ENCODE data around the gene TEX13A. TPM values are rescaled to one million over a fixed set of nuclear protein-coding genes. Genes with fewer than 3 reads are reported as not detected.
A peak's percentile ranks its signal among the peaks of the same experiment; 100 is the strongest.

The TEX13A gene
- total and polyA plus RNA-seq, 10 of the 15 experiments (the other 5 are each of a cell fraction or from before 2014, with no cell fraction given): not detected

GRCh38 chrX:105210258-105210657 is 10.2 kb downstream of the TEX13A start:
- intact Hi-C loops (cut with micrococcal nuclease; ENCODE audit: unreplicated experiment) (no loop called here), in situ Hi-C loops (cut with MboI) (no loop called here)
- ATAC-seq: peak; percentile 36; the same call in 1 of the 3 replicates
- WGBS (ENCODE audit: insufficient coverage, insufficient replicate concordance, low lambda C conversion rate, missing lambda C conversion rate): 18% methylated on average over 2 of the region's 2 CpGs
- H3K9me3 ChIP-seq (replicated peaks; ENCODE audit: control insufficient read depth, insufficient read depth, low read length): no peaks in the 10 kb centered on the region
- H3K79me2 ChIP-seq (ENCODE audit: control insufficient read depth, insufficient read depth, low read length): no peaks in the 10 kb centered on the region
- ChIA-PET RAD21 (ENCODE audit: unreplicated experiment) (no interaction called here), POLR2A (no interaction called here), SMC1A (ENCODE audit: uncharacterized antibody, unreplicated experiment) (no interaction called here), CTCF (interaction anchor here (0.8 kb wide), 1 partner anchor 20 kb away, joined by 5 read pairs; no protein-coding TSS in a partner anchor)
- no peak overlapping the region for H2AFZ ChIP-seq (ENCODE audit: control insufficient read depth, low read depth, low read length)
- TF ChIP-seq CTCF (IDR thresholded peaks at IDR 0.05 in 2 of 3, conservative IDR thresholded peaks at IDR 0.05 in 1 of 3; ENCODE audit: control insufficient read depth in 2 of 3, extremely low read depth in 1 of 3, insufficient read depth in 1 of 3, low read depth in 3 of 3, low read length in 3 of 3): peak in 2 of 3 experiments; percentile 12 to 16; a peak in 2 of 6 replicates
- no peak for TF ChIP-seq SKIL (IDR thresholded peaks at IDR 0.05; ENCODE audit: low read depth, poor library complexity, severe bottlenecking)
- no peak for TF ChIP-seq ZNF687 (IDR thresholded peaks at IDR 0.05)
- no peak for TF ChIP-seq NR2C2 (IDR thresholded peaks at IDR 0.05; ENCODE audit: borderline replicate concordance, control insufficient read depth, insufficient read length, low read depth)
- no peak for TF ChIP-seq YBX1 (IDR thresholded peaks at IDR 0.05)
- no peak overlapping the region for H3K27ac ChIP-seq (ENCODE audit: control insufficient read depth, insufficient read depth)
- no peak overlapping the region for H3K4me2 ChIP-seq (ENCODE audit: control insufficient read depth, insufficient read depth)
- no TSS peak for BruUV-seq (replicated peaks)
- no peaks in the 10 kb centered on the region for H3K4me1 ChIP-seq (ENCODE audit: control insufficient read depth, insufficient read depth, low read length)
- no peak for FAIRE-seq
- DNase-seq (ENCODE audit: low read depth, low spot score): no peak
- H3K36me3 ChIP-seq (ENCODE audit: control insufficient read depth in 2 of 2, insufficient read depth in 2 of 2, low read length in 1 of 2): no peaks in the 10 kb centered on the region
- H3K27me3 ChIP-seq (replicated peaks in 1 of 2; ENCODE audit: control insufficient read depth in 2 of 2, insufficient read depth in 2 of 2, low read length in 1 of 2): no peaks in the 10 kb centered on the region
- no peak overlapping the region for H3K9ac ChIP-seq (ENCODE audit: control insufficient read depth, insufficient read depth, low read length)
- no peak overlapping the region for H3K4me3 ChIP-seq
- H4K20me1 ChIP-seq (ENCODE audit: control insufficient read depth, insufficient read depth): no peaks in the 10 kb centered on the region
